A673 (cell line): ENCODE data around the gene LARP1. TPM values are rescaled to one million over a fixed set of nuclear protein-coding genes. Genes with fewer than 3 reads are reported as not detected.

ENCODE experiments used
- BruUV-seq: library from RNA; stranded (reverse); fragments of 400-500 nt; replicated peaks from 2 replicates; lab custom pipeline; 2021; lab: Mats Ljungman, UMichigan
- CTCF ChIA-PET: fragments of 300-600 bp; sonication (Branson Sonifier 250); formaldehyde crosslinking; loops from one replicate; lab custom pipeline; 2022; ENCODE audit warnings: antibody characterized with exemption; lab: Charles Lee
- POLR2A ChIA-PET: fragments of 300-600 bp; sonication (Branson Sonifier 250); formaldehyde crosslinking; loops from one replicate; lab custom pipeline; 2022; ENCODE audit warnings: antibody characterized with exemption; ENCODE audit not compliant: low non-redundant PET; lab: Charles Lee
- DNase-seq: peaks from one replicate; pipeline ENCODE4 v3.0.0-alpha.2; 2015; ENCODE audit warnings: low spot score
- H3K27ac ChIP-seq: fragments of 200-600 bp; sonication (generic); 2 replicates; pipeline ENCODE4 v1.5.1; 2016; ENCODE audit warnings: mixed run types, low read depth, mild to moderate bottlenecking, mixed read lengths, antibody characterized with exemption, low read length; ENCODE audit not compliant: poor library complexity, severe bottlenecking
- H3K27me3 ChIP-seq: fragments of 200-600 bp; sonication (generic); replicated peaks from 2 replicates; pipeline ENCODE4 v1.6.1; 2017; ENCODE audit warnings: mixed run types, low read depth, mild to moderate bottlenecking, mixed read lengths, antibody characterized with exemption, low read length; ENCODE audit not compliant: insufficient read depth, poor library complexity
- H3K36me3 ChIP-seq: fragments of 200-600 bp; sonication (generic); 2 replicates; pipeline ENCODE4 v1.6.1; 2016; ENCODE audit warnings: mixed run types, mild to moderate bottlenecking, mixed read lengths, antibody characterized with exemption, low read length; ENCODE audit not compliant: insufficient read depth, poor library complexity, severe bottlenecking
- H3K4me1 ChIP-seq: fragments of 200-600 bp; sonication (generic); 2 replicates; pipeline ENCODE4 v1.6.1; 2017; ENCODE audit warnings: mixed run types, mild to moderate bottlenecking, mixed read lengths, antibody characterized with exemption, low read length; ENCODE audit not compliant: insufficient read depth, poor library complexity, severe bottlenecking
- H3K4me3 ChIP-seq: fragments of 200-600 bp; sonication (generic); 2 replicates; pipeline ENCODE4 v1.5.1; 2016; ENCODE audit warnings: low read depth, mixed run types, mild to moderate bottlenecking, mixed read lengths, low read length; ENCODE audit not compliant: poor library complexity, severe bottlenecking
- H3K9me3 ChIP-seq: fragments of 200-600 bp; sonication (generic); 2 replicates; pipeline ENCODE4 v1.6.1; 2016; ENCODE audit warnings: mixed run types, low read depth, mild to moderate bottlenecking, mixed read lengths, antibody characterized with exemption, low read length; ENCODE audit not compliant: poor library complexity, severe bottlenecking
- EZH2 ChIP-seq: fragments of 200-600 bp; sonication (generic); IDR thresholded peaks from 2 replicates; pipeline ENCODE4 v1.6.1; 2017; ENCODE audit warnings: borderline replicate concordance, low read depth, mild to moderate bottlenecking, mixed read lengths, antibody characterized with exemption, low read length; ENCODE audit not compliant: poor library complexity, severe bottlenecking
- intact Hi-C: fragments of 100-400 bp; cut with micrococcal nuclease; formaldehyde crosslinking; loops from one replicate; pipeline ENCODE4 v1.10.0; 2022; ENCODE audit not compliant: unreplicated experiment
- total RNA-seq: library from RNA; stranded (reverse); gene quantifications from 2 replicates; pipeline ENCODE4 v1.2.3, GENCODE V29; 2021
- TF ChIP-seq, protein P1 (sequence below): fragments of 300-800, 200-600 bp; sonication (generic); conservative IDR thresholded peaks from 2 replicates; pipeline ENCODE4 v1.5.1; 2017; ENCODE audit warnings: low read depth, mild to moderate bottlenecking, antibody characterized with exemption, low read length, moderate library complexity, mixed read lengths

The LARP1 gene
- total RNA-seq, 1 experiment from 2014 or later, result 257 TPM

- no peak for DNase-seq
- no peaks in the 10 kb centered on the region for H3K27me3 ChIP-seq
- no TSS peak for BruUV-seq
- intact Hi-C loops, result no loop called here
- no peak overlapping the region for H3K4me3 ChIP-seq
- H3K36me3 ChIP-seq, result no peaks in the 10 kb centered on the region
- H3K27ac ChIP-seq, result no peak overlapping the region
- no peaks in the 10 kb centered on the region for H3K9me3 ChIP-seq
- CTCF ChIA-PET, result no interaction called here
- TF ChIP-seq, protein P1, sequence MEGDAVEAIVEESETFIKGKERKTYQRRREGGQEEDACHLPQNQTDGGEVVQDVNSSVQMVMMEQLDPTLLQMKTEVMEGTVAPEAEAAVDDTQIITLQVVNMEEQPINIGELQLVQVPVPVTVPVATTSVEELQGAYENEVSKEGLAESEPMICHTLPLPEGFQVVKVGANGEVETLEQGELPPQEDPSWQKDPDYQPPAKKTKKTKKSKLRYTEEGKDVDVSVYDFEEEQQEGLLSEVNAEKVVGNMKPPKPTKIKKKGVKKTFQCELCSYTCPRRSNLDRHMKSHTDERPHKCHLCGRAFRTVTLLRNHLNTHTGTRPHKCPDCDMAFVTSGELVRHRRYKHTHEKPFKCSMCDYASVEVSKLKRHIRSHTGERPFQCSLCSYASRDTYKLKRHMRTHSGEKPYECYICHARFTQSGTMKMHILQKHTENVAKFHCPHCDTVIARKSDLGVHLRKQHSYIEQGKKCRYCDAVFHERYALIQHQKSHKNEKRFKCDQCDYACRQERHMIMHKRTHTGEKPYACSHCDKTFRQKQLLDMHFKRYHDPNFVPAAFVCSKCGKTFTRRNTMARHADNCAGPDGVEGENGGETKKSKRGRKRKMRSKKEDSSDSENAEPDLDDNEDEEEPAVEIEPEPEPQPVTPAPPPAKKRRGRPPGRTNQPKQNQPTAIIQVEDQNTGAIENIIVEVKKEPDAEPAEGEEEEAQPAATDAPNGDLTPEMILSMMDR, result no peak
- TF ChIP-seq EZH2, result no peak
- peaks cover 14% of the 10 kb centered on the region for H3K4me1 ChIP-seq
- POLR2A ChIA-PET, result no interaction called here
Measured at GRCh38 chr5:154765396-154765925, 10.3 kb downstream of the LARP1 start.

GRCh38 chr5:154766558-154767281 is 11.5 kb downstream of the LARP1 start:
- no peak for DNase-seq
- no peaks in the 10 kb centered on the region for H3K9me3 ChIP-seq
- H3K4me1 ChIP-seq, result peaks cover 6% of the 10 kb centered on the region
- H3K27me3 ChIP-seq, result no peaks in the 10 kb centered on the region
- POLR2A ChIA-PET, result no interaction called here
- H3K4me3 ChIP-seq, result no peak overlapping the region
- no peaks in the 10 kb centered on the region for H3K36me3 ChIP-seq
- TF ChIP-seq EZH2, result no peak
- TF ChIP-seq, protein P1, result no peak
- CTCF ChIA-PET, result no interaction called here
- intact Hi-C loops, result no loop called here
- no TSS peak for BruUV-seq
- no peak overlapping the region for H3K27ac ChIP-seq

DNA sequence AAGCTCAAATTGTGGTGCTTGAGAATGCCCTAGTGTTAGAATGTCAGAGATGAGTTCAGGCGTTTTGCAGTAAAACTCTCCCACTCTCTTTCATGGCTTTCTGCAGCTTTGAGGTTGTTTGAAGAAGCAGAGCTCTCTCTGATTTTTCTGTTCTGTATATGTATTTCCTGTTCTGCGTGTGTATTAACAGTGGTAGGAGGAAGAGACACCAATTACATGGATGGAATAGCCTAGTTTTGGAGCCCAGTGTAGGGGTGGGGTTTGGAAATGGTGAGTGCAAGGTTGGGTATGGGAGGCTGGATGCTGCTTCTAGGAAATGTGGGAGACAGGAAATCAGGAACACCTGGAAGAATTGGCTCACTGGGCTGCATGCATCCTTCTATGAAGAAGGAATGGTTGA is 12.4 kb downstream of the LARP1 start:
- peaks cover 6% of the 10 kb centered on the region for H3K4me1 ChIP-seq
- H3K27me3 ChIP-seq, result no peaks in the 10 kb centered on the region
- CTCF ChIA-PET, result no interaction called here
- intact Hi-C loops, result no loop called here
- BruUV-seq, result no TSS peak
- POLR2A ChIA-PET, result no interaction called here
- TF ChIP-seq, protein P1, result no peak
- no peak for TF ChIP-seq EZH2
- no peak overlapping the region for H3K27ac ChIP-seq
- DNase-seq, result no peak
- no peaks in the 10 kb centered on the region for H3K9me3 ChIP-seq
- no peak overlapping the region for H3K4me3 ChIP-seq
- no peaks in the 10 kb centered on the region for H3K36me3 ChIP-seq
